ENCODE data around the gene ANP32B. TPM values are rescaled to one million over a fixed set of nuclear protein-coding genes. Genes with fewer than 3 reads are reported as not detected.

ANP32B gene
- total RNA-seq, 2 experiments from 2014 or later, result 178 to 192 TPM

DNA sequence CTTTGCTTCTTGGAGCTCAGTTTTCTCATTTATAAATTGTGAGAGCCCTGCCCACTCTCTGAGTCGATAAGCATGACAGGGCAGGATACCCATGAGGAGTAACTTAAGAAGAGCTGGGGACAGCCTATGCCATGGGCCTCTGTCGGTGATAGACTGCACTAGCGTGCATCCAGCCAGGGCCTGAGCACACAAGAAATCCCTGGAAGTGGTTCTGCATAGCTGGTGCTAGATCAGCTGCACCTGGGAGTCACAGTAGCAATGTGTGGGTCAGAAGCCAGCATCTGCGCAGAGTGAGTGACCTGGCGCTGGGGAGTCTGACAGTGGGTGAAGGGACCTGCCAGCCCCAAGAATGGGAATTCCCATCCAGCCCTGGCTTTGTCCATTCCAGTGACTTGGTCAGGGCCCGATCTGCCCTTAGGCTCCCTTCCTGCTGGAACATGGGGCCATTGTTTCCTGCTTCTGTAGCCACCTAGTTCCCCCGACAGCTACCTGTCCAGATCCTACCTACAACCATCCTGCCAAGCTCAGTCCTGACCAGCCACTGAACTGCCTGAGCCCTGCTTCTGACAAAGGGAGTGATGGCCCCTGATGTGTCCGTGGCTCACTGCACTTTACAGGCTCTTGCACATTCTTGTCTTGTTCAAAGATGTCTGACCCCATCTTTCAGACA lies 37.5 kb downstream of the ANP32B start:
- Mint-ChIP-seq H3K9me3 (no peaks in the 10 kb centered on the region), H3K36me3 (ENCODE audit: low read depth) (peaks cover 41% of the 10 kb centered on the region), H3K27me3 (no peaks in the 10 kb centered on the region), H3K4me3 (no peak overlapping the region), H3K27ac (no peak overlapping the region), H3K4me1 (ENCODE audit: low read depth) (no peaks in the 10 kb centered on the region)
- no peak overlapping the region for H3K27ac ChIP-seq (ENCODE audit: low read depth in 1 of 2, low read length in 2 of 2)
- H3K36me3 ChIP-seq (ENCODE audit: insufficient read depth, low read length), result peaks cover 36% of the 10 kb centered on the region
- H3K4me3 ChIP-seq (ENCODE audit: low read length), result no peak overlapping the region
- POLR2A ChIA-PET, result interaction anchor here (1.6 kb wide), 1 partner anchor 98 kb away, joined by 3 read pairs; no protein-coding TSS in a partner anchor
- no peaks in the 10 kb centered on the region for H3K4me1 ChIP-seq (ENCODE audit: insufficient read depth, low read length)
- DNase-seq (no peak), ATAC-seq (ENCODE audit: poor library complexity) (no peak)
- CTCF ChIA-PET, result interaction anchor here (0.9 to 1.1 kb wide), 2 partner anchors 14 to 97 kb away, joined by 3 read pairs; no protein-coding TSS in a partner anchor
- H3K9me3 ChIP-seq (ENCODE audit: control insufficient read depth in 1 of 2, insufficient read depth in 1 of 2, low read length in 2 of 2), result no peaks in the 10 kb centered on the region
- no peaks in the 10 kb centered on the region for H3K27me3 ChIP-seq (ENCODE audit: control insufficient read depth in 1 of 2, insufficient read depth in 2 of 2, low read length in 2 of 2)
- TF ChIP-seq, protein P1, sequence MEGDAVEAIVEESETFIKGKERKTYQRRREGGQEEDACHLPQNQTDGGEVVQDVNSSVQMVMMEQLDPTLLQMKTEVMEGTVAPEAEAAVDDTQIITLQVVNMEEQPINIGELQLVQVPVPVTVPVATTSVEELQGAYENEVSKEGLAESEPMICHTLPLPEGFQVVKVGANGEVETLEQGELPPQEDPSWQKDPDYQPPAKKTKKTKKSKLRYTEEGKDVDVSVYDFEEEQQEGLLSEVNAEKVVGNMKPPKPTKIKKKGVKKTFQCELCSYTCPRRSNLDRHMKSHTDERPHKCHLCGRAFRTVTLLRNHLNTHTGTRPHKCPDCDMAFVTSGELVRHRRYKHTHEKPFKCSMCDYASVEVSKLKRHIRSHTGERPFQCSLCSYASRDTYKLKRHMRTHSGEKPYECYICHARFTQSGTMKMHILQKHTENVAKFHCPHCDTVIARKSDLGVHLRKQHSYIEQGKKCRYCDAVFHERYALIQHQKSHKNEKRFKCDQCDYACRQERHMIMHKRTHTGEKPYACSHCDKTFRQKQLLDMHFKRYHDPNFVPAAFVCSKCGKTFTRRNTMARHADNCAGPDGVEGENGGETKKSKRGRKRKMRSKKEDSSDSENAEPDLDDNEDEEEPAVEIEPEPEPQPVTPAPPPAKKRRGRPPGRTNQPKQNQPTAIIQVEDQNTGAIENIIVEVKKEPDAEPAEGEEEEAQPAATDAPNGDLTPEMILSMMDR (IDR thresholded peaks at IDR 0.05), result no peak
- intact Hi-C loops (cut with DNase I, micrococcal nuclease), result no loop called here

DNA sequence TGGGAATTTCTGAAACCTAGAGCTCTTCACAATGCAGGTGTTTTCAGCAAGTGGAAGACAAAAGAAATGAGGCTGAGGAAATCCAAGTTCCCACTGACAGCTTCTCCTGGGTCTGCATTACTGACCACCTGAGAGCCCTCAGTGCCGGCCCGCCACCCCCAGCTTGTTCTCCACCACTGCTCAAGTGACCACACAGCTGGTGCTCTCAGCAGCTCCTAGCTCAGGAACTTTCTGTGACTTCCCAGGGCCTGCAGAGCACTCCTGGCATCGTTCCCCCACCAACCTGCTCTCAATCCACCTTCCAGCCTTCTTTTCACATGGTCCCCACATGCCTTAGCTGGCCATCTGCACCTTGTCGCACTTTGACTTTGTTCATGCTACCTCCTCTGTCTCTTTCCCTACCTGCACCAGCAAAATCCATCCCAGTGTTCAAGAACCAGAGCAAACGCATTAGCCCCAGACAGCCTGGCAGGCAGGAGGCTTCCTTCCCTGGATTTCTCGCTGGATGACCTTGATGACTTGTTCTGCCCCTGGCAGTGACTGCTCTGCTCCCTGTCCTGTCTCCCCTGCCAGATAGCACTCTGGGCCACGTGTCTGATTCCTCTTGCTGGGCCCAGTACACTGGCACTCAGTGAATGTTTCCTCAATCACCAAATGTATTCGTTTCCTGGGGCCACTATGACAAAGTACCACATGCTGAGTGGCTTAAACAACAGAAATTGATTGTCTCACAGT lies 38.3 kb downstream of the ANP32B start:
- Mint-ChIP-seq H3K4me1 (ENCODE audit: low read depth) (no peaks in the 10 kb centered on the region), H3K27ac (peak overlapping the region; percentile 21)
- POLR2A ChIA-PET, result interaction anchor here (0.5 kb wide), 1 partner anchor 236 kb away, joined by 3 read pairs; no protein-coding TSS in a partner anchor

DNA sequence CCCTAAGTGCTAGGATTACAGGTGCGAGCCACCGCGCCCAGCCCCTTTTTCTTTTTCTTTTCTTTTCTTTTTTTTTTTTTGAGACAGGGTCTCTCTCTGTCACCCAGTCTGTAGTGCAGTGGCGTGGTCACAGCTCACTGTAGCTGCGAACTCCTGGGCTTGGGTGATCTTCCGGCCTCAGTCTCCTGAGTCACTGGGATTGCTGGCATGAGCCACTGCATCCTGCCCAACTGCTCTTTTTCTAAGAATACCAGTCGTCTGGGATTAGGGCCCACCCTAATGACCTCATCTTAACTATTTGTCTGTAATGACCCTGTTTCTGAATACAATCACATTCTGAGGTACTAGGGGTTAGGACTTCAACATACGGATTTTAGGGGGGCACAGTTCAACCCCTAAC lies 39.3 kb downstream of the ANP32B start:
- intact Hi-C loops (cut with DNase I, micrococcal nuclease), result no loop called here
- ChIA-PET POLR2A (no interaction called here), CTCF (interaction anchor here (1.6 kb wide), 1 partner anchor 12 kb away, joined by 4 read pairs; no protein-coding TSS in a partner anchor)
- H3K9me3 Mint-ChIP-seq, result no peaks in the 10 kb centered on the region
- ATAC-seq (ENCODE audit: poor library complexity) (no peak), DNase-seq (no peak)
- peaks cover 18% of the 10 kb centered on the region for H3K36me3 ChIP-seq (ENCODE audit: insufficient read depth, low read length)
- H3K27ac ChIP-seq (ENCODE audit: low read depth in 1 of 2, low read length in 2 of 2), result no peak overlapping the region
- no peaks in the 10 kb centered on the region for H3K4me1 Mint-ChIP-seq (ENCODE audit: low read depth)
- no peaks in the 10 kb centered on the region for H3K9me3 ChIP-seq (ENCODE audit: control insufficient read depth in 1 of 2, insufficient read depth in 1 of 2, low read length in 2 of 2)
- H3K27me3 Mint-ChIP-seq, result no peaks in the 10 kb centered on the region
- no peak overlapping the region for H3K27ac Mint-ChIP-seq
- no peaks in the 10 kb centered on the region for H3K27me3 ChIP-seq (ENCODE audit: control insufficient read depth in 1 of 2, insufficient read depth in 2 of 2, low read length in 2 of 2)
- TF ChIP-seq, protein P1 (IDR thresholded peaks at IDR 0.05), result no peak
- H3K4me3 ChIP-seq (ENCODE audit: low read length), result no peak overlapping the region
- peaks cover 26% of the 10 kb centered on the region for H3K36me3 Mint-ChIP-seq (ENCODE audit: low read depth)
- H3K4me3 Mint-ChIP-seq, result no peak overlapping the region
- no peaks in the 10 kb centered on the region for H3K4me1 ChIP-seq (ENCODE audit: insufficient read depth, low read length)

More for the DNA sequence above, 38.3 kb downstream of the ANP32B start:
- DNase-seq, result no peak
- H3K27me3 ChIP-seq (ENCODE audit: control insufficient read depth in 1 of 2, insufficient read depth in 2 of 2, low read length in 2 of 2), result no peaks in the 10 kb centered on the region
- peaks cover 28% of the 10 kb centered on the region for H3K36me3 ChIP-seq (ENCODE audit: insufficient read depth, low read length)
- no peaks in the 10 kb centered on the region for H3K4me1 ChIP-seq (ENCODE audit: insufficient read depth, low read length)
- peaks cover 36% of the 10 kb centered on the region for H3K36me3 Mint-ChIP-seq (ENCODE audit: low read depth)
- H3K4me3 Mint-ChIP-seq, result no peak overlapping the region
- H3K9me3 Mint-ChIP-seq, result no peaks in the 10 kb centered on the region
- intact Hi-C loops (cut with DNase I, micrococcal nuclease), result no loop called here
- CTCF ChIA-PET, result interaction anchor here (0.8 to 1.6 kb wide), 4 partner anchors 13 to 98 kb away, joined by 3 to 4 read pairs (median 3); no protein-coding TSS in a partner anchor
- no peak overlapping the region for H3K4me3 ChIP-seq (ENCODE audit: low read length)
- H3K9me3 ChIP-seq (ENCODE audit: control insufficient read depth in 1 of 2, insufficient read depth in 1 of 2, low read length in 2 of 2), result no peaks in the 10 kb centered on the region
- ATAC-seq (ENCODE audit: poor library complexity), result no peak
- no peak overlapping the region for H3K27ac ChIP-seq (ENCODE audit: low read depth in 1 of 2, low read length in 2 of 2)
- no peaks in the 10 kb centered on the region for H3K27me3 Mint-ChIP-seq
- TF ChIP-seq, protein P1 (IDR thresholded peaks at IDR 0.05), result no peak
